GM21360 (cell line): ENCODE results near the gene NHS.

Source experiments
- ATAC-seq: cut with Tn5 transposase; IDR thresholded peaks from one replicate; pipeline ENCODE4 v1.9.1; 2021; ENCODE audit warnings: mild to moderate bottlenecking, moderate library complexity; ENCODE audit not compliant: unreplicated experiment

NHS gene

DNA sequence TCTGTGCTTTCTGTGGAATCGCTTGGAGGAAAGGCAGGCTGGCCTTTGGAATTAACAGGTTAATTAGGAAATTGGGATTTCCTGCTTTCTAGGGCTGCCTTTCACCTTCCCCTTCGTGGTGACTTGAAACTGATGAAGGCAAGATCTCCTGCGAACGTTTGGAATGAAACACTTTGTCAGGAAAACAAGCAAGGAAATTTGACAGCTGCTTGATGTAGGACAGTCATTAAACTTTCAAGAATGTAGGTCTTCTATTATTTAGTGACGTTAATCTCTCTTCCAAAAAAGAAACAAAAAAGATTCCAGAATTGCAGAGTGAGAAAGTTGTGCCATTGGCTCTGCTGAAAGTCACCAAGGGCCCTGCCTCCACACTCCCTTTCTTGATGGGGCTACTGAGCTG lies 206.6 kb downstream of the NHS start:
- no peak for ATAC-seq

DNA sequence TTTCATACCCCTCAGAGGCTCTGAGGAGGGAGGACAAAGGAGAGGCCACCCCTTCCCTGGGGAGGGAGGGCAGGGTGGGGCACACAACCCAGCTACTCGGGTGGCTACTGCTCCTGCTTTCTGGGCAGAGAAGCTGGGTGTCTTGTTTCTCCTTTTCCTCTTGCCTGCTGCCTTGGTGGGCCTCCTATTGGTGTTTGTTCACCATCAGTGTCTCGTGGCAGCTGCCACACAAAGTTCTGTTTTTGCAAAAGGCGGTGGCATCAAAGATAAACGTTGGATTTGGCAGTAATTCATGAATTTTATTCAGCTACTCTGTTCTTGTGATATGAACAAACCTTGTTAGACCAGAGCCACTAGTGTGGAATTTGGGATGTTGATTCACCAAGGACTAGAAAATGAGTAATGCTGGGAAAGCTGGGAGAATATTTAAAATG lies 209.3 kb downstream of the NHS start:
- no peak for ATAC-seq

- ATAC-seq: no peak
Observed at GRCh38 chrX:17585006-17585405, 210.0 kb downstream of the NHS start.

DNA sequence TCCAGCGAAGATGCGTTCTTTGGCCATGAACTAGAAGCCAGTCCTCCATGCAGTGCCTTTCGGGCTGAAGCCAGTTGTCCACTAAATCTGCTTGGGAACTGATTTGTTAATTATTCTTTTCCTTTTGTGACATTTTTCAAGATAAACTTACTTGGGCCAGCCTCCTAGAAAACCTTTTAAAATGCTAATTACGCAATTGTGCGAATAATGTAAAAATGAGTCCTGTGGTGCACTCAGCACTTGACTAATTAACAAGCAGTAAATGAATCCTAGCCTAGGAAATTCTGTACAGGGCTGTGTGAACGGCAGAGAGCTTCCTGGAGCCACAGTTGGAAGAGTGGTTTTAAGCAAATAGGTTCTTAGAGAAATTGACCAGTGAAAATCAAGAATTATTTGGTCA lies 212.4 kb downstream of the NHS start:
- ATAC-seq: no peak

DNA sequence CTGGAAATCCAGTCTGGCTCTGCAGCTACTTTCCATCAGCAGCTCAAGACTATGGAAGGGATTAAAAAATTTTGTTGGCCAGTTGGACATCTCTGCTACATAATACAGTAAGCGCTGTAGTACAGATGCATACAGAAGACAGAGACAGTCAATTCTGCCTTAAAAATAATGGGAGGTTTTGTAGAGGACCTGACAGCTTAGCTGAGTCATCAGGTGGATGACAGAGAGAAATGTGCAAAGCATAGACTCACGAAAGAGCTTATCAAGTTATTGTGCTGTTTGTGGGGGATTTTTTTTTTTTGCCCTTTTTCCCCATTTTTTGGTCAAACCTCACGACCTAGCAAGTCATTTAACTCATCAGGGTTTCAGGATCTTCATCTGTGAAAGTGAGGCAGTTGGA lies 213.3 kb downstream of the NHS start:
- no peak for ATAC-seq

DNA sequence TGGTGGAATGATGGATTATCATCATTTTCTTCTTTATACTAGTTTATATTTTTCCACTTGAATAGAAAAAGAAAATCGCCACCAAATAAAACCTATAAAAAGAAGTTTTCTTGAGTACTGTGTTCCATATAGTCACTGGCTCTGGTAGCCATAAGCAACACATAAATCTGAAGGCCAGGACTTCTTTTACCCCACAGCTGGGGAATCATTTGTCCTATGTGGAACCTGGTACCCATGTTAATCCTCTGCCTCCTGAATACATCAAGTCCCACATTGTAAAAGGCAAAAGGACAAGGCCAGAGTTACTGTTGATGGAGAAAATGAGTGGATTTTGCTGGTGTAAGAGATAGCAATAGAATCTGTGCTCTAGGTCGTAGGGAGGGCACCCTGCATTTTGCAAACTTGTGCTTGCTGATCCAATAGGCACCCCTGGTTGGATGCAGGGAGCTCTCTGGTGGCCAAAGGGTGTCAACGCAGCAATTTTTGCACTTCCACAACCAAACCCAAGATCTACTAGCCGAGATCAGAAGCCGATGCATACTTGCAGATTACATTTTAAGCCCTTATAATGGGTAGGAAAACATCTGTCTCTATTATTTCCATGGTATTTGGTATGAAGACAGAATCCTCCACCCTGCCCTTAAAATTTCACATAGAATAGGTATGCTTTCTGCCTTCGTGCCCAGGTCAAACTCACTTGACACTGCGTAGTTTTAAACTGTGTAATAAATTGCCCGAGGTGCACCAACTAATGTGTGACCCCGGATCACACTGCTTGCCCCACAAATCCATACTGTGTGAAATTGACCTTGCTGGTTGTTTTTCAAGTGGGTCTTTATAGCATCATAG lies 216.1 kb downstream of the NHS start:
- ATAC-seq: peak; percentile 79

DNA sequence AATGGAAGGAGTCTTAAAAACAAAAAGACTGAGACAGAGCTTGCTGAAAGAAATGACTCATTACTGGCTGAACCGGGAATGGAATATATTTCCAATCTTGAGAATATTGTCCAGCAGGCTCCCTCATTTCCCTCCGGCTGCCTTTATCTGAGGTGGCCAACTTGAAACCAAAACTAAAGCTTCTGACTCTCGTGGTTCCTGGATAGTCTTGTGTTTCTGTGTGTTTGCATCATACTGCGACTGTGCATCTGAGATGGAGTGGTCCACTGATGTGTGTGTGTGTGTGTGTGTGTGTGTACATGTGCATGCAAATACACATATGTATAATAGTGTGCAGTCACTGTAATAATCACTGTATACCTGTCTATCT lies 216.7 kb downstream of the NHS start:
- ATAC-seq: no peak

GRCh38 chrX:17592117-17592516 lies 217.1 kb downstream of the NHS start:
- no peak for ATAC-seq

DNA sequence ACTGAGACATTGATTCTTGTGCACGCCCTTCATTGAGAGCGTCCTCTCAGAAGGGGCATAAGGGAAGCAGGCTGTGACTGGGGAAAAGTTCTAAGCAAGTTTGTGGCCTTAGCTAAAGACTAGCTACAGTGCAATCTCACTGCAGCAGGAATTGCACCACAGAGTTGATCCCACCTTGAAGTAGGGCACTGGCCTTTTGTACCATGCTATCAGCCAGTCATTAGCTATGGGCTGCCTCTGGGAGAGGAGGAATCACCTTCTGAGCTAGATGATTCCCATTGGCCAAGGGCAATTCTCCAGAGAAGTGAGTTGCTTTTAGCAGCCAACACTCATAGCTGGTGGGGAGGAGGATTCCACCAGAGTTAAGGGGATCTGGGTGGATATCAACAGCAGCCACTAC lies 219.7 kb downstream of the NHS start:
- no peak for ATAC-seq

DNA sequence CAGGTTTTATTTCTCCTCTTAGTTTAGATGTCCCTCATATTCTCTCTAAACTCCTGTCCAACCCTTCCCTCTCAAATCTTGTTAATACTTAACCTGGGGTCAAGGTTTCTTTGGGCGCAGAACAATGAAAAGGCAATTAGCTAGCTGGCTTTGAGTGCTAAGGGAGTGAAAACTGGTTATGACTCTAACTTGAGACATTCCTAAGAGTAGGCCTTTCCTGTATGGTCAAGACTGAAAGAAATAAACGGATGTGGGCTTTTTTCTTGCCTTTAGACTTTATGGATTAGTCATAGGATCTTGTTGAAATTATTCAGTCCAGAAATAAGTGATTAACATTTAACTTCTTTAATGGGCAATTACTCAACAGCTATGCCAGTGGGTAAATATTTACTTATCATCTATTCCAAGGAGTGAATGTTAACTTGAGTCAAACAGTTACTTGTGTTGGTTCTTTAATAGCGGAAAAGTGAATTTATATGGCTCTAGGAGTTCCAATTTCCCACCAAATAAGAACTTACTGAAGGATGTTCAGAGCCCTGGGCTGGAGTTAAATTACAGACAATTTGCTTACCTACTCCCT lies 220.5 kb downstream of the NHS start:
- ATAC-seq: no peak

GRCh38 chrX:17596061-17596460 lies 221.1 kb downstream of the NHS start:
- no peak for ATAC-seq

DNA sequence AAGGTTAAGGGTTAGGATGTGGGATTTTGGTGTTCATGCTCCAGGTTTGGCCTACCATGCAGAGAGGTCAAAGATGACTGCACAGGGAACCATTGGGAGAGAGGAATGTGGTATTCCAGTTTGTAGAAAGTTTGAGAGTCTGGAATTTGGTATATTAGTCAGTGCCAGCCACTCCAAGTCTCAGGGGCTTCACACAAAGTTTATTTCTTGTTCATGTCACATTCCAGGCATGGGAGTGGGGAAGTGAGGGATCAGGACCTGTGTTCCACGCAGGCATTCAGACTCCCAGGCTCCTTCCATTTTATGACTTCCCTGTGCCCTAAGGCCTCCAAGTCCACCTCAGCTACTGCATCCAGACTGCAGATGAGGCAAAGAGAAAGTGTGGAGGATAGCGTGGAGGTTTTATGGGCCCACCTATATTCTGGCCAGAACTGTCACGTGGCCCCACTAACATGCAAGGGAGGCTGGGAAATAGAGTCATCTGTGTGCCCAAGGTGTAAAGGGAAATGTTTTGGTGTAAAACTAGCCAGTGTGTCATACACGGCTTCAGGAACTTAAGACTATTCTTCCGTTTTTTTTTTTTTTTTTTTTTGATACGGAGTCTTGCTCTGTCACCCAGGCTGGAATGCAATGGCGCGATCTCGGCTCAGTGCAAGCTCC lies 221.7 kb downstream of the NHS start:
- ATAC-seq: no peak

DNA sequence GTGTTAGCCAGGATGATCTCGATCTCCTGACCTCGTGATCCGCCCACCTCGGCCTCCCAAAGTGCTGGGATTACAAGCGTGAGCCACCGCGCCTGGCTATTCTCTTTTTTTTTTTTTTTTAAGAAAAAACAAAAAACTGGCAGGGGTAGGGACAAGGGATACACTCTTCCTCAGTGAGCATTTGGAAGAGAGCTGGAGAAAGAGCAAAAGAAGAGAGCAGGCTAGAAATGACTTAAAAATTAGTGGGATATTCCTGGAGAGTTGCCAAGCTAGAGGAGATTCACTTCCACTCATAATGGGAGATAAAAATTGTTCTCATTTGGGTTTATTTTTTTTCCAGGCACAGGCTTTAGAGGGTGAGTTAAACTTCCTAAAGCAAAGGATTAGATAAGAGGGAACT lies 222.3 kb downstream of the NHS start:
- ATAC-seq: no peak

- no peak for ATAC-seq
Observed at GRCh38 chrX:17597836-17598439, 222.9 kb downstream of the NHS start.

DNA sequence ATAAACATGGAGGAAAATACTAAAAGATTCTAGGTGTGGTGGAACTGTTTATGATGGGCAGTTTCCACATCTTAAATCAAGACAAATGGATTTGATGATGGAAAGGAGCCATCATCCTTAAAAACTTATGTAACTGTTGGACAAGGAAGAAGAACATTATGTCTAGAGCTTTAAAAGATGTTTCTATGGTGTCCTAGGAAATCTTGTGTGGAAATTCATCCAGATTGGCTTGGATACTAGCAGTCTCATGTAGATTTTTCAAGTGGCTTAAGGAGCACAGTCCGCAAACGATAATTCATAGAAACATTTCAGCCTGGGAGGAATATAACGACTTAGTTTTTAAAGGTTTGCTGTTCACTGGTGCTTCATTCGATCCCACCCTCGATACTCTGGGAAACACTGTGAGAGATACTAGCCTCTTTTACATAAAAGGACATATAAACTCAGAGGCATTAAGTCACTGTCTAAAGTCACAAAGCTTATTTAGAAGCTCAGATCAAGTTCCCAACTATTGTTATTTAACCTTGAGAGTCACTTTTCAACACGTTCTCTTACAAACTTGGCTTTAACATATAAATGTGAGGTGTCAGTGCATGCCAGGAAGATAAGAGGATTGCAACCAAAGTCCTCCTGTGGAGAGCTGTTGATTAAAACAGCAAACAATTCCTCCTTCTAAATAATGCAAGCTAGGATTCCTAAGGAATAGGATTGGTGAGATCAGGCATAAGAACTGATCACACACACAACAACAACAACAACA lies 226.6 kb downstream of the NHS start:
- no peak for ATAC-seq

DNA sequence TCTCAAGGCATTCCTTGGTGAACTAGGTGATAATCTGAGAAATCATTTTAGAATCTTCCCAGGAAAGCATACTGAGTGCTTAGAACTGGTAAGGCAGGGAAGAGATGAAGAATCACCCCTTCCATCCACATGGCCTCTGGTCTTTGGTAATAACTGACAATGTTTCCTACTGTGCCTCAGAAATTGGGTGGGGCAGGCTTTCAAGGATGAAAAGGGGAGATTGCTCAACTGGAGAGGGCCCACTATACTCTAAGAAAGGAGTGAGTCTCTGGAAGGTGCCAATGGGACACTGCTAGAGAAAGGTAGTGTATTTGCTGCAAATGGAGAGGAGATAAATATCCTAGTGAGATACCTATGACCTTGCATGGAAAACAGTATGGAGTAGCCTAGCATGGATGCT lies 227.2 kb downstream of the NHS start:
- no peak for ATAC-seq

DNA sequence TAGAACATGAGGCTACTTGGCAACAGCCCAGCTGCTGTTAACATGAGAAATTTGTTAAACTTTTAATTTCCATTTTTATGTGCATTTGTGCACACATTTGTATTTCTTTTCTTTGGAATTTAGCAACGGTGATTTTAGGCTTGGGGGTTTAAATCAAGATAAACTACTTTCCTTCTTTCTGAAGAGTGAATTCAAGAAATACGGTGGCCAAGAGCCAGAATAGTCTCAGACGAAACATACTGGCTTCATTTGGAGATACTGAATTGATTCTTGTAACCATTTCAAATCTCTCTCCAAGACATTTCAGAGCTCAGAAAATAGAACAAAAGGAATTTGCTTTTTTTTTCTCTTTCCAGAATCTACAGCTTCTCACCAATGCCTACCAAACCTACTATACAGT lies 228.2 kb downstream of the NHS start:
- no peak for ATAC-seq

- no peak for ATAC-seq
Observed at GRCh38 chrX:17605676-17606075, 230.7 kb downstream of the NHS start.

DNA sequence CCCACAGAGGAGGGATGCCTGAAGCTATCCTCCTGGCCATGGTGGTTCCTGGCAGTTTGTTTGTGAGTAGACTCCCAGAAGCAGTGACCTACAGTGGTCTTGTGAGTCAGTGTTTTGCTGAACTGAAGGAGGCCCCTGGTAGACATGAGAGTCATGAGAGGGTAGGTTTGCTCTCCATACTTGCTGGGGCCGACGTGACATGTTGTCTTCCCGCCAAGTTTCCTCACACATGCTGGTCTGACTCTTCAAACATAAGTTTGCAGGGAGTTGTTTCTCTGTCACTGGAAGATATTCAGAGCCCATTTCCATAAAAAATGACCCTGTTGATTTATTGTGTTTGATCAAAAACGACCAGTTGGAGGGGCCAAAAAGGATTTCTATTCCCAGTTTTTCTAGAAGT lies 231.2 kb downstream of the NHS start:
- no peak for ATAC-seq

DNA sequence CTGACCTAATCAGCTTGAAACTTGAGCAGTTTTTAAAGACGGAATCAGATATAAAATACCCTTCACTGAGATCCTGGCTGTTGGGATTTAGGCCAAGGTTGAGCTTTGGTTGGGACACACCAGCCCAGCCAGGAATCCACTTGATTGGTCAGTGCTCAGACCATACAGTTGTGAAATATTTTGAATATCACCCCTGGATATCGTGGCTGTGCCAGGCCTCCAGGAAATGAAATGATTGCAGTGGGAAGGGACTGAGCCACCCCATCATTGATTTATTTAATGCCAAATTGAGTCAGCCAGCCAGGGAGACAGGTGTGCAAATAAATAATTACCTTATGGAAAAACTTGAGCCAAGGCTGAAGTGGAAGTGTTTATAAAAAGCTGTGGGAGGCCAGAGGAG lies 233.9 kb downstream of the NHS start:
- ATAC-seq: no peak

DNA sequence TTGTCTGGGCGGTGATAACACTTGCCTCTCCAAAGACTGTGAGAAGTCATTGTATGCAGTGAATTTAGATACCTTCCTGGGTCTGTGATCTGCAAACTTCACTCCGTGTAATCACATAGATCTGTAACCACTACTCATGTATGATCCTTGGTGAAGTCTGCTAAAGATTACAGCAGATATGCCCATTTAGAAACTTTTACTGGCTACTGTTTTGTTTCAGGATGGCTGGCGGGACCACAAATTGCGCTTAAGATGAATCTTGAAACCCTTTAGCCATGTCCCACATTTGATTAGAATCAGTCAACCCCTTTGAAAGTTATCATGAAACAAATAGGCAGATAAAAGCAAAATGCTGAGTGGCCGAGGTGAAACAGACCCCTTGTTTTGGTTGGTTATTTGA lies 235.8 kb downstream of the NHS start:
- ATAC-seq: no peak
